NCI-H146 treated with DMSO at 0.1 percent for 48 hours (cell line): ENCODE data around the gene GNAQ.
"Not testable (repeated sequence)": the region's sequence is repeated elsewhere in the genome, so short reads cannot be mapped to it uniquely, and the experiment has no call there.

Experiments used
- DNase-seq: peaks from one replicate; lab custom pipeline; 2025; ENCODE audit not compliant: unreplicated experiment; lab: John Stamatoyannopoulos, UW

Gene GNAQ

DNA sequence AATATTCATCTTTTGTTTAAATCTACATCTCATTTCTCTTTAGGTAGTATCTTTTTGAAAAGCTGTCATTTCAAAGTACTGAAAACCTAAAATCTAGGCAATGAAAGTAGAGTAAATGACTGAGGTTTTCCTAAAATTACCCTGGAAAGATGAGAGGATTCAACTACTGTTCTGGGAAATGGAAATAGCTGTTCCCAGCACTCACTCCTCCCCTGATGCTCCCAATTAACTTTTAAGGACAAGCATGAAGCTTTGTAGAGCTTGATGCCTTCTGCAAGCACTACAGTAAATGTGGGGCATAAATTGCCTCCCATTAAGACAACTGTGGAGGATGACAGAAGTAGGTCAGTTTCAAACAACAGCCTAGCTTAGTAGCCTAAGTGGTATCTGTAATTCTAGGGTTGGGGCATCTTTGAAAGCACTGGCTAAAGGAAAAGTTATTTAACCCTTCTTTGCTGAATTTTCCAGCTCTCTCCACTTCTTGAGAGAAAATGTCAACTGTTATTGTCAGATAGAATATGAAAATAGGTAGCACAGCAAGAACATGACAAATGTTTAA, 283.3 kb downstream of the GNAQ start:
- DNase-seq = no peak

DNA sequence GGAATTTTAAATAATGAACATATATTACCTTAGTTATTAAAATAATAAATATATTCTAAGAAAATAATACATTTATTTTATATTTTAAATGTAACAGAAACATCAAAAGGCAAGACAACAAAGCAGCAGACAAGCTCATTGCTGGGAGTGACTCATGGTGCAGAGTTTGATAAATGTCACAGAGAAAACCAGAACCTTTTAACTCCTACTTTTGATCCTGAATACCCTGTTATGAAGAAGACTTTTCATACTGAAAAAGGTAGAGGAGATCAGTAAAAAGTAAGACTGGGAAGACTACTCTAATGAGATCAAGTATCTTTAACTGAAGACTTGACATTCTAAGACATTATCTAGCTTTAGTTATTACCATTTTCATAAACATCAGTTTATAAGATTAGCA, 284.4 kb downstream of the GNAQ start:
- no peak for DNase-seq

DNA sequence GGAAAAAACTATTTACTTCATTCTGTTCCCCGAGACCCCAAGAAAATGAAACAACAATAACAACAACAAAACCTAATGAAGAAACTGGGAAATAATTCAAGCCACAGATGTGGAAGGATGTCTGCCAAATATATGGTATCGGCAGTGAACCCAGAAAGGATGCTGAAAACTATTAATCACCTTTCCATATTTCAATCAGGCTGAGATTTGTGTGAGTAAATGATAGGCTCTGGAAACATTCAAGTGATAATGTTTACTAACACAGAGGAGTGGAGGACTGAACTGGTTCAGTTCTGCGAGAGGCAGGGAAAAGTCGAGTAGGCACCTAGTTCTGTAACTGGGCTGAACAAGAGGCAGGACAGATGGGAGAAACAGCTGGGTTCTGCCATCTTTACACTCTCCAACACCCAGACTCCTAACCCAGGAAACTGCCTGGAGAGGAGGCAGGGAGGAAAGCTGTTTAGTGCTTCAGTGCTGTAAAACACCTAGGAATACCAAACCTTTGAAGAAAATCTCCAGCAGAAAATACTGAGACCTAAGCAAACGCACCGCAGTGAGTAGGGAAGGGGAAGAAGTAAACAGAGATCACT, 286.7 kb downstream of the GNAQ start:
- DNase-seq = no peak

DNA sequence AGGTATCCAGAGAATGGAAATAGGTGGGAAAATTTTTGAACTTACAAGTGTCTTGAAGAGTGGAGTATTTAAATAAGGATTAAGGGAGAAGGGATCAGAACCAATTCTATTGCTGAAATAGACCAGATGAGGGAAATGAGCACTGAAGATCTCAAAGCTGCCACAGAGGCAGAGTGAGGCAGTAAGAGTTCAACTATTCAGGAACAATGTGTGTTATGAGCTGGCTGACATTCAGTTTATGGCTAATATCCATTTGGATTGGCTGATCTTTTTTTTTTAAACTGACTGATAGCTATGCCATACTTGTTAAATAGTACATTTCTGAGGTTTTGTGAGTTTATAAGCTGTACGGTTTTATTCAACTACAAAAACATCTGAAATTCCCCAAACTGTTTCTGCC, 288.2 kb downstream of the GNAQ start:
- DNase-seq = no peak

DNA sequence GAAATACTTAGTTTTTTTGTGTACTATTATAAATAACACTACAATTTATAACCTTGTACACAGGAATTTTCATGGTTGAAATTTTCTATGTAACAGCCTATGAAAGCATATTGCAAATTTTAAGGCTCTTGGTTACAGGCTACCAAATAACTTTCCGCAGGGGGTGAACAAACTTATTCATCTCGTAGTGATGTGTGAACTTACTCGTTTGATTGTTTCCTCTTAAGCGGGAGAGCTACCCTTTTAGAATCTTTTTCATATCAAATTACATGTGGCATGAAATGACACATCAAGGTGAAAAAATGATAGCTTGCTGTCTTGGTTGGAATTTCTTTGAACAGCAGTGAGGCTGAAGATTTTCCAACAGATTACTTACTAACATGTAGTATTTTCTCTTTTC, 292.7 kb downstream of the GNAQ start:
- DNase-seq = no peak

GRCh38 chr9:77735494-77735893, 296.1 kb downstream of the GNAQ start:
- DNase-seq = no peak

GRCh38 chr9:77731930-77732329, 299.7 kb downstream of the GNAQ start:
- no peak for DNase-seq

DNA sequence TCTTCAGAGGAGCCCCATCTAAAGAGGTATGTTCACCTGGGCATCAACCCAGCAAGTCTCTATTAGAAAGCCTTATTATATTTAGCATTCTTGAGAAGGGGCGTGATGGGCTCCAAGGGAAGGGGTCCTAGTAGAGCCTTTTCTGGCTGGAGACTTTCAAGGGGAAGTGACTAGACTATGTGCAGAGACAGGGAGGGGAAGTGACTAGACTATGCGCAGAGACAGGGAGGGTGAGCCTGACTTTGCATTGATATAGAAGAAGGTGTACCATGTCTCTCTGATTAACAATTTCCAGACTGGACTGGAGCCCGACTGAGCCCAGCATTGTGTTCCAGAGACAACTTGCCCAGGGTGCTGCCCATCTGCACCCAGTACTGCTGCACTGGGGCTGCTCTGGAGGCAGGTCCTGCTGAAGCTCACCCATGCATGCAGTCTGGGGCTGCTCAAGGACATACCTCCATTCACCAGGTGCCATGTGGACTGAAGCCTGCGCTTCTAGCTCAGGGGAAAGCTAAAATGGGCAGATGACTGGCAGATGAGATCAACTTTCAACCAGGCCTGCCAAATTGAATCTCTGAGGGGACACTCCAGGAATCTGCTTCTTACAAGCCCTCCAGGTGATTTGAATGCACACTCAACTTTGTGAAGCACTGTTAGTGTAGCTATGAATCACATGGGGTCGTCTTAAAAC, 300.5 kb downstream of the GNAQ start:
- DNase-seq = no peak

- no peak for DNase-seq
Measured at GRCh38 chr9:77729177-77729576, 302.4 kb downstream of the GNAQ start.

DNA sequence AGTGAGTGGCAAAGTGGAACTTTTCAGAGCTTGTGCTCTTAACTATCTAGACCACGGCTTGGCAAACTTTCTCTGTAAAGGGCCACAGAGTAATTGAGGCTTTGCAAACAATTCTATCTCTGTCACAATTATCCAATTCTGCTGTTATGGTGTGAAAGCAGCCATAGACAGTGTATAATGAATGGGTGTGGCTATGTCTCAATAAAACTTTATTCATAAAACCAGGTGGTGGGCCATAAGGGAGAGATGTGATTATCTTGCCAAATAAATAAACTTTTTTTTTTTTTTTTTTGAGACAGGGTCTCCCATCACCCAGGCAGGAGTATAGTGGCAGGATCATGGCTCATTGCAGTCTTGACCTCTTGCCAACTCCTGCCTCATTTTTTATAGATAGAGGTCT, 304.8 kb downstream of the GNAQ start:
- no peak for DNase-seq

- no peak for DNase-seq
Measured at GRCh38 chr9:77726289-77726688, 305.3 kb downstream of the GNAQ start.

GRCh38 chr9:77725820-77726219, 305.8 kb downstream of the GNAQ start:
- DNase-seq = no peak

- no peak for DNase-seq
Measured at GRCh38 chr9:77725046-77725694, 306.4 kb downstream of the GNAQ start.

DNA sequence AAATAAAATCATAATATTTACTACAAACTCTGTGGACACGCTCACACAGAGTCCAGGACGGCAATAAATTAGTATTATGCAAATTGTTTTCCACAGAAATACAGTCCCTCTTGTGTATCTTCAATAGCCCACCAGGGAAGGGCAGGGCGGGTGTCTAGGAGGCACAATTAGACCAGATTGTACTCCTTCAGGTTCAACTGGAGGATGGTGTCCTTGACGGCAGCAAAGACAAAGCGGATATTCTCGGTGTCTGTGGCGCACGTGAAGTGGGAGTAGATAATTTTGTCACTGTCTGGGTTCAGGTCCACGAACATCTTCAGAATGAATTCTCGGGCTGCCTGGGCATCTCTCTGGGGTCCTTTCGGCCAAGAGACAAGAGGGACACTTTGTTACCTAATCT, 310.5 kb downstream of the GNAQ start:
- not testable (repeated sequence) for DNase-seq

DNA sequence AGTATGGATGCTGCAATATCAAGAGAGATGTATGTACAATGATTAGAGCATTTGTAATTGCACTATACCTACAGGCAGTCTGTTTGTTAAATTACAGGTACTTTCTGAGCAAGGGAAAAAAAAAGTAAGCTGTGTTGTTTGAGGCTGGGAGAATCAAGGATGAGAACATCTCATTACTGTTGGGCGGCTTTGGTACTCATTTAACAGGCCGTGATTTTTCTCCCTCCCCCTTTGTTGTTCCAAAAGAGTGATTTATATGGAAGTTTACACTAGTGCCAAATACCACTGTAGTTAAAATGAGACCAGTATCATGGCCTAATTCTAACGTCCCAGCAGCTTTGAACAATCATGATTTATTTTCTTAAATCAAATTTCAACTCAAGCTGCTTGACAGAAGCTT, 312.3 kb downstream of the GNAQ start:
- DNase-seq = no peak

GRCh38 chr9:77718298-77718640, 313.3 kb downstream of the GNAQ start:
- not testable (repeated sequence) for DNase-seq

DNA sequence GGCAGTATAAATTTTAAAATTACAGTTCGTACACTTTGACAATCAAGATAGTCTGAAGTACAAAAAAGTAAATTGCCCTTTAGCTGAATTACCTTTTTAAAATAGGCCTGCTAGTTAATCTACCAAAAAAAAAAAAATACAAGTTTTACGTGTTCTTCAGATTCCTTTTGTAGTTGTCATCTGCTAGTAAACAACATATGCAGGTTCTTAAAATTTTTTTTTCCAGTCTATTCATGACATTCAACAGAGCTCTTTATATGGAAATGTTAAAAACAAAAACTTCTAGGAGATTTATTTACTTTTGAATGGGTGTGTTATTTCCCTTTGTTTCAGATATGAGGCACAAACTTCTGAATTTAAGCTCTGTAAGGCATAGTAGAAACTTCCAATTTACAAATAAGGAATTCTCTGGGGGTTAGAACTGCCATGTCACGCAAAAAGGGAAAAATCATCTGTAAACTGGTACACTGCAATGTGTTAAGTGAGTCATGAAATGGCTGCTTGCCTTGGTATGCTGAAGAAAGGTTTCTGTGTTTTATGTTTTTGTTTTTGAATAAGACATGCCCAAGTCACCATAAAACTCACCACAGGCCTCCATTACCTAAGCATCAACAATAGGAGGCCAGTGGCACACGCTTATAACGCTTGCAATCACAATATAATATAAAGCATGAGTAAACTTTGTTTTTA, 313.9 kb downstream of the GNAQ start:
- DNase-seq = not testable (repeated sequence)

DNA sequence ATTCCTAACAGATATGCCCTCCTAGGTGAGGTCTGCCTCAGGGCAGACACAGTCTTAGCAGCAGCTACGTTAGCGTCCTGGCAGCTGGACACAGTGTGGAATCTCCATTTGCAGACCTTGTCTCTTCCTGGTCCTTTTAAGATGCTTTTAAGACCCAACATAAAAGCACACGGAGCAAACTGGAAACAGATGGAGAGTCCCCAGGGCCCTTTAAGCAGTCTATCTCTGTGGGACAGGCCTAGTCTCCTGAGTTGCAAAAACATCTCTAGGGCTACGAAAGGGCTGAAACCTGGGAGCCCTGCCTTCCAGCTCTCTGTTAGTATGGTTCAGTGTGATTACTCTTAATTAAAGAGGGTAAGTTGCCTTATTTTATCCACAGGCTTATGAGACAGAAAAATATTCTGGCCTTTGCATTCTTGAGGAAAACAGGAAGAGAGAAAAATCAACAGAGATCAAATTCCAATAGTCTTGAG, 317.5 kb downstream of the GNAQ start:
- no peak for DNase-seq

GRCh38 chr9:77712533-77713130, 319.0 kb downstream of the GNAQ start:
- no peak for DNase-seq

GRCh38 chr9:77710965-77711648, 320.5 kb downstream of the GNAQ start:
- DNase-seq = no peak

- DNase-seq = no peak
Measured at GRCh38 chr9:77710316-77710715, 321.3 kb downstream of the GNAQ start.
